Spleen (tissue), 7 donors: Measurements from ENCODE around the gene RNF7.

Source experiments
- POLR2A ChIP-seq, 3 donors: fragments of 450-650 bp; IDR thresholded peaks; one replicate each; pipeline ENCODE4 v1.5.1; 2017; ENCODE audit warnings: antibody characterized with exemption in 3 of 3, mild to moderate bottlenecking in 1 of 3
- TF ChIP-seq, protein P1 (sequence below), 11 experiments: fragments of 200-600 bp in 7 of 11; fragments of 450-650 bp in 4 of 11; sonication (generic) in 4 of 11; IDR thresholded peaks in 8 of 11; conservative IDR thresholded peaks in 3 of 11; 1 replicate in 7 of 11; 2 replicates in 4 of 11; pipeline versions ENCODE4 v1.4.0 to v1.8.0; 2016 to 2021; ENCODE audit warnings: antibody characterized with exemption in 11 of 11, inconsistent platforms in 4 of 11, mild to moderate bottlenecking in 1 of 11
- donor health status: DM: no; HTN: no; CAD: no; lungs with moderate emphysema.
- donor health status: DM: no; HTN: no; CAD: no.
- donor health status: DM: no; HTN: no; CAD: no.

DNA sequence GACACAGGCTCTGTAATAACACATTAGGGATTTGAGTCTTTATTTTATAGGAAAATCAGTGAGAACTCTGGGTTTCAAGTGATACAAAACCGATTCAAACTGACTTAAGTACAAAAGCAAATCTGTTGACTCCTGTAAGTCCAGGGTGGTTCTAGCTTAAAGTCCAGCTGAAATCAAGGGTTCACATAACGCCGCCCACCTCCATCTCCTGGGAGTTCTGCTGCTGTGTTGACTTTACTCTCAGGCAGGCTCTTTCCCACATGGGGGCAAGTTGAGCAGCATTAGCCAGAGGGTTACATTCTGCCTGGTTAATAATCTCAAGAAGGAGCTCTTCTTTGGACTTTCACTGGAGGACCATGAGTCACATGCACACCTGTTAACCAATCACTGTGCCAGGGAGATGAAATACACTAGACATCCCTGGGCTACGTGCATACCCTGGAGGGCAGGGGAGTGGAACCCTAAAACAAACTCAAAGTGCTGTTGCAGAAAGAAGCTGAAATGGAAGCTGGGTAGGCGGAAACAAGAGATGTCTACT lies 9.7 kb upstream of the RNF7 start:
- no peak for TF ChIP-seq POLR2A (IDR thresholded peaks at IDR 0.05)
- TF ChIP-seq, protein P1, sequence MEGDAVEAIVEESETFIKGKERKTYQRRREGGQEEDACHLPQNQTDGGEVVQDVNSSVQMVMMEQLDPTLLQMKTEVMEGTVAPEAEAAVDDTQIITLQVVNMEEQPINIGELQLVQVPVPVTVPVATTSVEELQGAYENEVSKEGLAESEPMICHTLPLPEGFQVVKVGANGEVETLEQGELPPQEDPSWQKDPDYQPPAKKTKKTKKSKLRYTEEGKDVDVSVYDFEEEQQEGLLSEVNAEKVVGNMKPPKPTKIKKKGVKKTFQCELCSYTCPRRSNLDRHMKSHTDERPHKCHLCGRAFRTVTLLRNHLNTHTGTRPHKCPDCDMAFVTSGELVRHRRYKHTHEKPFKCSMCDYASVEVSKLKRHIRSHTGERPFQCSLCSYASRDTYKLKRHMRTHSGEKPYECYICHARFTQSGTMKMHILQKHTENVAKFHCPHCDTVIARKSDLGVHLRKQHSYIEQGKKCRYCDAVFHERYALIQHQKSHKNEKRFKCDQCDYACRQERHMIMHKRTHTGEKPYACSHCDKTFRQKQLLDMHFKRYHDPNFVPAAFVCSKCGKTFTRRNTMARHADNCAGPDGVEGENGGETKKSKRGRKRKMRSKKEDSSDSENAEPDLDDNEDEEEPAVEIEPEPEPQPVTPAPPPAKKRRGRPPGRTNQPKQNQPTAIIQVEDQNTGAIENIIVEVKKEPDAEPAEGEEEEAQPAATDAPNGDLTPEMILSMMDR (IDR thresholded peaks at IDR 0.05 in 8 of 11, conservative IDR thresholded peaks at IDR 0.05 in 3 of 11), result no peak
